GM19239 (cell line): ENCODE measurements around the gene CDA.

ENCODE experiments used
- DNase-seq: peaks from one replicate; pipeline ENCODE4 v3.0.0; 2011; ENCODE audit warnings: low spot score; ENCODE audit not compliant: insufficient read length
- FAIRE-seq: peaks from 2 replicates; lab custom pipeline; 2011; peaks lifted over from hg19 to GRCh38; lab: Jason Lieb, UNC

The CDA gene

DNA sequence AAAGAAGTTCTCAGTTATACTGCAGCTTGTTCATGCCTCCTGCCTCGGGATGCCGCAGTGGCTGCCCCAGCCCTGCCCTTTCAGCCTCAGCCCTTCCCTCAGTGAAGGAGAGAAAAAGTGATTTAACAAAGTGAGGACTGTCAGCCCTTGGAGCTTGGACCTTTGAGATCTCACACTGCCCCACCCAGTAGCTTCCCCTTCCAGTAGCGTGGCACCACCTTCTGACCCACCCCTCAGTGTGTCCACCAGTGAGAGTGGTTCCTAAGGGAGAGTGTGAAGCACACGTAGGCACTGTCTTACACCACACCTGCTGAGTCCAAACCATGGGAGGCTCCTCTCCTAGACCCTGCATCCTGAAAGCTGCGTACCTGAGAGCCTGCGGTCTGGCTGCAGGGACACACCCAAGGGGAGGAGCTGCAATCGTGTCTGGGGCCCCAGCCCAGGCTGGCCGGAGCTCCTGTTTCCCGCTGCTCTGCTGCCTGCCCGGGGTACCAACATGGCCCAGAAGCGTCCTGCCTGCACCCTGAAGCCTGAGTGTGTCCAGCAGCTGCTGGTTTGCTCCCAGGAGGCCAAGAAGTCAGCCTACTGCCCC is at the start of gene CDA:
TSS of gene CDA (plus strand) at position 464 of the 592 bp plus-strand sequence. CDS start at position 497, 33 bp downstream.
- no peak for FAIRE-seq
- no peak for DNase-seq

DNA sequence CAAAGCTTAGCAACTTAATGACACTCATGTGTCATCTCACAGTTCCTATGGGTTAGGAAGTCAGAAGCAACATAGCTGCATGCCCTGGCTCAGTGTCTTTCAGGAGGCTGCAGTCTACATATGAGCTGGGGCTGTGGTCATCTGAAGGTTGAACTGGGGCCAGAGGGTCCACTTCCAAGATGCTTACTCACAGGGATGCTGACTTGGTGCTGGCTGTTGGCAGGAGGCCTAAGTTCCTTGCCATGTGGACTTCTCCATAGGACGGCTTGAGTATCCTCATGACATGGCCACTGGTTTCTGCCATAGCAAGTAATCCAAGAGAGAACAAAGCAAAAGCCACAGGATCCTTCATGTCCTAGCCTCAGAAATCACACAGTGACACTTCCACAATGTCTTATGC is 48.6 kb upstream of the CDA start:
- DNase-seq (no peak), FAIRE-seq (no peak)

DNA sequence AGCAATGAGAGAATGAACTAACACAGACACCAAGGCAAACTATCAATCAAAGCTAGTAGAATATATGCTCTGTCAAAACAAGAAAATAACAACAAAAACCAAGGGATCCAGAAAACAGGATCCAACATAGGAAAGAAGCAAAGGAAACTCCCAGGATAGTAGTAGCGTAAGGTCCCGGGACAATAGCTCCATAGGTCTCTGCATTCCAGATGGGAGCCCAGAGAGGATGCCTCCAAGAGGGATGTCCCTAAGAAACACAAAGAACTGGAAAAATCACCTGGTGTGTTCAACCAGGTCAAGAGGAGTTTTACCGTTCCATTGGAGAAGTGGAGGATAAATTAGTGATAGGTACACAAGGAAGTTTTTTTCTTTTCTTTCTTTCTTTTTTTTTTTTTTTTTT is 42.3 kb upstream of the CDA start:
- no peak for DNase-seq
- no peak for FAIRE-seq

DNA sequence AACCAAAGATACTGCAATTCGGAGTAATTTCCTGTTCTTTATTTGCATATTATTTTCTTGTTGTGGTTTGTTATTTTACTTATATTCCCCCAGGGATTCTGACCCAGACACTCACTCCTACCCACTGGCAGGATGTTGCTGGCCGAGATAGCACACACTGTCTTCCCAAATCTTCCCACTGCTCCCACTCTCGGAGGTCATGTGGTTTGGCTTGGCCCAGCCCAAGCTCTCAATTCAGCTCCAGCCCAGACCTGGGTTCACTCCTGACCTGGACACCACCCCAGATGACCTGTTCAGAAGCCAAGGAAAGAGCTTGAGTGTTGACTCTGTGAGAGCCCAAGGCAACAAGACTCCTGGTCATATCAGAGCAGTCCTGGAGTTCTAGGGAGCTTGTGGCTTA is 37.7 kb upstream of the CDA start:
- FAIRE-seq (no peak), DNase-seq (no peak)

DNA sequence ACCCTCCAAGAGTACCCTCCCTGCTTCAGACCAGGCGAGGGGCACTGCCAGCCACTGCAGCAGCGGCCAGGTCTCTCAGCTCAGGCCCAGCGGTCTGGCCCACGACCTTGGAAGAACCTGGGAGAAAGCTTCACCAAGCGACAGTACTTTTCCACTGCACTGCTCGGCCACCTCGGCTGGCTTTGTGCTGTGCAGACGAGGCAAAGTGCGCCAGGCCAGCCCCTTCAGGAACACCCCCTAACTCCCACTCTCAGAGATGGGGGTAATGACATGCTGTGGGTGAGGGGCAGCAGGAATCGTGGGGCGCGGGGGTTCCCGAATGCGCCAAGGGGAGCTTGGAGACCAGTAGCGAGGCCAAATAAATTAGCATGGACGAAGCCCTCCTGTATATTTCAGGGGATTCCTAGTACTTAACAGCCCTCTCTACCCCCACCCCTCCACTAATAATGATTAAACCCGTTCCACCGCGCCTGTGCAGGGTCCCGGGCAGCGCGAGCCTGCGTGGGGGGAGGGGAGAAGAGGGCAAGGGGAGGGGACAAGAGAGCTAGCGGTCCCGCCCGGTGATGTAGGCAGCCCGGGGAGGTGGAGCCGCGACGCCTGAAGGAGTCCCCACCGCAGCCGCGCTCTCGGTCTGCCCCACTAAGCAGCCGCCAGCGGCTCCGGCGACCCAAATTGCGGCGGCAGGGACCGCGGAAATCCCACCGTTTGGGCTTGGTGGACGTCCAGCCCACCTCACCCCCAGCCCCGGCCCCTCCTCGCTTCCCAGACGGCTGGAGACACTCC is 36.8 kb upstream of the CDA start, which contains the start of gene FAM43B:
TSS of gene FAM43B (plus strand) at position 629 of the 783 bp plus-strand sequence. CDS start 401 bp downstream, outside the sequence.
- FAIRE-seq (no peak), DNase-seq (no peak)

DNA sequence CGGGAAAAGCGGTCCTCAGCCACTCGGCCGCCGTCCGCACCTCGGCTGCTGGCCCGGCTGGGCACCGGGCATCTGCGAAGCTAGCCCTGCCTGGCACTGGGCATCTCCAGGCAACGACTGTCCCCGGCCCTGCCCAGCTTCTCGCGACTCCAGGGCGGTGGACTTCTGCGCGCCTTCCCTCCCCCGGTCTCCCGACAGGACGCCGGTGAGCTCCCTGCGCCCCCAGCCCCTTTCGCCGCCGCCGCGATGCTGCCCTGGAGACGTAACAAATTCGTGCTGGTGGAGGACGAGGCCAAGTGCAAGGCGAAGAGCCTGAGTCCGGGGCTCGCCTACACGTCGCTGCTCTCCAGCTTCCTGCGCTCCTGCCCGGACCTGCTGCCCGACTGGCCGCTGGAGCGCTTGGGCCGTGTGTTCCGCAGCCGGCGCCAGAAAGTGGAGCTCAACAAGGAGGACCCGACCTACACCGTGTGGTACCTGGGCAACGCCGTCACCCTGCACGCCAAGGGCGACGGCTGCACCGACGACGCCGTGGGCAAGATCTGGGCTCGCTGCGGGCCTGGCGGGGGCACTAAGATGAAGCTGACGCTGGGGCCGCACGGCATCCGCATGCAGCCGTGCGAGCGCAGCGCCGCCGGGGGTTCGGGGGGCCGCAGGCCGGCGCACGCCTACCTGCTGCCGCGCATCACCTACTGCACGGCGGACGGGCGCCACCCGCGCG is 36.0 kb upstream of the CDA start:
- DNase-seq (no peak), FAIRE-seq (no peak)

DNA sequence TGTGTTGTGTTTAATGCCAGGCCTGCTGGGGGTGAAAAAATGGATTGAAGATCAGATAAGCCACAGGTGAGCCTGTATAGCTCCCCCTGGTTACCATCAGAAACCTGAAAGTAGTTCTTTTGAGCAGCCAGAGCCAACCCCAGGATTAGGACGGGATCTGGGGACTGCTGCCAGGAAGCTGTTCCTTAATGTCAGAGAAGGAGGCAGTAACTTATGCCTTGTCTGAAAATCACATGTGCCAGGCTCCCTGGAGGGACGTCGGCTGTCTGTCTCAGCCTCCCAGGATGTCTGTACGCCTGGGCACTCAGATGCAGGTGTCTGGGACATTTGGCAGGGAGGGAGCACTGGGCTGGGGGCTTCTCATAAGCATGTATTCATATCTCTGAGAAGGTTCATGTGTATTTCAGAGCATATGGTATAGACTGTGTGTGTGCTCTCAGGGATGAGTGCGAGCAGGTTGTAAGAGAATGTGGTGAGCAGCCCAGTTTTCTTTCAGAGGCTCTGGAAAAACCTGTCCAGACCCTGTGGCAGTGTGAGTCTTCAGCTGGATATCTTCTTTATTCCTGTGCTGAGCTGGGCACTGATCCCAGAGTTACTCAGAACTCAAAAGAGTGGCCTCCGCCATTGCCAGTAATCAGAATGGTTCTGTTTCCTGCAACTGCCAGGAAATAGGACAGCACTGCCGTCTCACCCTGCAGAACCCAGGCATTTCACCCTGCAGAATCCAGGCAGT is 33.7 kb upstream of the CDA start:
- FAIRE-seq: no peak

DNA sequence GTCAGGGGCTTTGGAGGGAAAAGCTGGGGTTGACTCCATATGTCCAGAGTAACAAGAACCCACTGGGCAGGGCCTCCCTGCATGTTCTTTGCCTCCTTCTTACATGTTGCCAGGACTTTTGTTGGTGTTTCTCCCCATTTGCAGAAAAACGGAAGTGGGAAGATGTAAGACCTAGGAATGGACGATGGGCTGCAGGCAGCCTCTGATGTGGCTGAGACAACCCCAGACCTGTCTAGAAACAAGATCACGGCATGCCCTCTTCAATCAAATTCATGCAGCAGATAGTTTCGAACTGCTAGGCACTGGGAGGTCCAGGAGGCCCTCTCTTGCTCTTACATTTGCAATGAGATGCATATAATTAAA is 33.2 kb upstream of the CDA start:
- FAIRE-seq (no peak), DNase-seq (no peak)

More for the DNA sequence above, 33.7 kb upstream of the CDA start:
- no peak for DNase-seq

DNA sequence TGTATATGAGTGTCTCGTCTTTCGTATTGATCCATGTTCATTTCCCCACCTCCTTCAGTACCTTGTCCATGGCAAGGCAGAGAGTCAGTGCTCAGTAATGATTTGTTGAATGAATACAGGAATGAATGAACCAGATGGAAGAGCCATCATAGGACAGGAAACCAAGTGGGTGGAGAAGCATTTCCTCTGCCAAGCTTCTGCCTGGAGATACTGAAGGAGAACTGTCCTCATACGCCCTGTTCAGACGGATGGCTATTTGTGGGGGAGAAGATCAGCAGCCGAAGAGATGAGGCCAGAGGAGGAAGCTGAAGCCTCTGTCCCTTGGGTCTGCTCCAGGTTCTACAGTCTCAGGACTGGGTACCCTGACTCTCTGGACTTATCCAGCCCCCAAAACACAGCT is 30.7 kb upstream of the CDA start:
- DNase-seq (no peak), FAIRE-seq (no peak)

DNA sequence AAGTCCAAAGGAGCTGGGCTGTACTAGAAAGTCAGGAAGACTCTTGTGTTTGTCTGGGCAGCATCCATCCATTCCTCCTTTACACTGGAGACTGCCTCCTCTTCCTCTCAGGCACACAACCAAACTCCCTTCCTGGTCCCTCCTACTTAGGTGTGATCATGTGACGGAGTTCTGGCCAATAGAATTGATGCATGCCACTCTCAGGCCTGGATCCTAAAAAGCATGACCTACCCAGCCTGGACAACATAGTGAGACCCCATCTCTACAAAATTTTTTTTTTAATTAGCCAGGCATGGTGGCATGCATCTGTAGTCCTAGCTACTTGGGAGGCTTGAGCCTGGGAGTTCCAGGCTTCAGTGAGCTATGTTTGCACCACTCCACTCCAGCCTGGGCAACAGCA is 27.9 kb upstream of the CDA start:
- FAIRE-seq: no peak
- DNase-seq: no peak

DNA sequence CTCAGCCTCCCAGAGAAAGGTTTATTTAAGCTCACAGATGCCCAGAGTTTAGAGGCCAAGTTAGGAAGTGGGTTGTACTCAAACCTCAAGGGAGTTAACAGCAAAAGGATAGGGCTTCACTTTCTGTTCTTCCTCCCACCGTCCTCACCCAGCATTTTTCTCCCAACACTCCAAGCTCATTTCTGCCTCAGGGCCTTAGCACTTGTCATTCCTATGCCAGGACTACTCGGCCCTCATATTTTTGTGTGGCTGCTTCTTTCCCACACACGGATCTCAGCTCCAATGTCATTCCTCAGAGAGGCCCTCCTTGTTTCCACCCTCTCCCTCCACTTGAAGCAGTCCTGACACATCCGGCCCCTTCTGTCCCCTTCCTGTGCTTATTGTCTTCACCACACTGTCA is 23.7 kb upstream of the CDA start:
- FAIRE-seq (no peak), DNase-seq (no peak)

DNA sequence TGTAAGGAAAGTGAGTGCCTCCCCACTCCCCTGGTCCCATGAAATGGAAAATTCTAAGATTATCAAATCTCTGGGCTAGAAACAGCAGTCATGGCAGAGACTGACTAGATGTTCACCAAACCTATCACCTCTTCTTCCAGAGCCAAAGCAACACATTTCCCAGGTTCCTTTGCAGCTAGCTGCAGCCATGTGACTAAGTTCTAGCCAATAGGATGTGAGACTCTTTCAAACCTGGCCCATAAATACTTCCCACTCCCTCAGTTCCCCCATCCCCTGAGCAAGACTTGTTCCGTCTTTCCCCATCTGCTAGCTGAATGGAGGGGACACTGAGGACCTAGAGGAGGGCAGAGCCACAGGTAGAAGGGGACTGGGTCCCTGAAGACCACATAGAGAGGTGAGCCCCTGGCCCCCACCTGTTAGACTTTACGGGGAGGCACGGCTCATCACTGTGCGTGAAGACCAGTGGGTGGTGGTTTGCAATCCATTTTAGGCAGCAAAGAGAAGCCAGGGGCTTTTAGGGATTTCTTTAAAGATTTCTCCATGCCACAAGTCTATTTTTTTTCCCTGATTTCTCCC is 19.3 kb upstream of the CDA start:
- FAIRE-seq (no peak), DNase-seq (no peak)

DNA sequence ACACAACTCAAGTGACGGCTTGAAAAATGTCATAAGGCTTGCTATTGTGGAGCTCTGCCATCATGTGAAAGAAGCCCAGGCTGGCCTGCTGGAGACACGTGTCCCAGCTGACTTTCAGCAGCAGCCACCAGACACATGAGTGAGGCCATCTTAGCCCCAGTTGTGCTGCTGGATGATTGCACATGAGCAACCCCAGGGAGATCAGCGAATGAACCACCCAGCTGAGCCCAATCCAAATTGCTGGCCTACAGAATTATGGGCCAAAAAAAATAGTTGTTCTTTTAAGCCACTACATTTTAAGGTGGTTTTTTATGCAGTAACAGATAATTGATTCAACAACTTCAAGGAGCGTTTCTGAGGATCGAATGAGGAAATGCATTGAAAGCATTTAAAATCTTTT is 17.5 kb upstream of the CDA start:
- DNase-seq (no peak), FAIRE-seq (no peak)

DNA sequence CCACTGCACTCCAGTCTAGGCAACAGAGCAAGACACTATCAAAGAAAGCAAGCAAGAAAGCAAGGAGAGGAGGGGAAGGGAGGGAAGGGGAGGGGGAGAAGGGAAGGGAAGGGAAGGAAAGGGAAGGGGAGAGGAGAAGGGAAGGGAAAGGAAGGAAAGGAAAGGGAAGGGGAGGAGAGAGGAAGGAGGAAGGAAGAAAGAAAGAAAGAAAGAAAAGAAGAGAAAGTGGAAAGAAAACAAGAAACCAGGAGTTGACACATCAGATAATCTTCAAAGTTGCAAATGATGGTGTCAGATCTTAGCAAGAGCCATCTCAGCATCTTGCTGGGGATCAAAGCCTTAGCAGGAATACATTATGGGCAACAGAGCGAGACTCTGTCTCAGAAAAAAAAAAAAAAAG is 14.9 kb upstream of the CDA start:
- FAIRE-seq (no peak), DNase-seq (no peak)

DNA sequence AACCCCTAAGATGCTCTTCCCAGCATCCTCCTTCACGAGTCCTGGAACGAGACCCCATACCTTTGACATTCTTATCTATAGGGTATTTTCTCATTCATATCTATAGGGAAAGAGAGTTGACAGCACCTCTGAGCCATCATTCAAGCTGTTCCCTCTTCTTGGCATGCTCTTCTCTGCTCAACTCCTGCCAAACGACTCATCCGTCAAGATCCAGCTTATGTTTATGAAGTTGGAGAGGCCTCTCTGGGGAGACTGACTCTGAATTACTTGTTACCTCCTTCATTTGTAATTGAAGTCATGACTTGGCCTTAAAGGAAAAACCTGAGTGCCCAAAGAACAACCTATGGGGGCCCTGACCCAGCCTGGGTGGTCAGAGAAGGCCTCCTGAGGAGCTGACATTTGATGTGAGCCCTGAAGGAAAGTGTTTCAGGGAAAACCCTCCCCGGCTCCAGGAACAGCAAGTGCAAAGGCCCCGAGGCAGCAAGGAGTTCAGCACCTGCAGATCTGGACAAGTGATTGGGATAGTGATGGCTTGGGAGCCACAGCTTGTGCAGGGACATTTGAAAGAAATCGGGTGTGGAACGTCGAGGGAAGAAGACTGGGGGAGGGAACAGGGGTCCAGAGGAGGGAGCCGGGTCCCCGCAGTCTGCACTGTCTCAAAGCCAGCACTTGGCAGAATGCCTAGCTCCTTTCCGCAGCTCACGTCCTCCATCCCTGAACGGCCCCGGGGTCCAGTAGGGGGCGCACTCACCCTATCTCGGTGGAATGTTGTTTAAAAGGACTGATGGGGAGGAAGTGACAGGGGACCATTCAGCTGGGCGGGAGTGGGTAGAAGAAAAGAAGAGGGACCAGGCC is 14.0 kb upstream of the CDA start:
- peak; percentile 73 for DNase-seq
- FAIRE-seq: peak; percentile 71

DNA sequence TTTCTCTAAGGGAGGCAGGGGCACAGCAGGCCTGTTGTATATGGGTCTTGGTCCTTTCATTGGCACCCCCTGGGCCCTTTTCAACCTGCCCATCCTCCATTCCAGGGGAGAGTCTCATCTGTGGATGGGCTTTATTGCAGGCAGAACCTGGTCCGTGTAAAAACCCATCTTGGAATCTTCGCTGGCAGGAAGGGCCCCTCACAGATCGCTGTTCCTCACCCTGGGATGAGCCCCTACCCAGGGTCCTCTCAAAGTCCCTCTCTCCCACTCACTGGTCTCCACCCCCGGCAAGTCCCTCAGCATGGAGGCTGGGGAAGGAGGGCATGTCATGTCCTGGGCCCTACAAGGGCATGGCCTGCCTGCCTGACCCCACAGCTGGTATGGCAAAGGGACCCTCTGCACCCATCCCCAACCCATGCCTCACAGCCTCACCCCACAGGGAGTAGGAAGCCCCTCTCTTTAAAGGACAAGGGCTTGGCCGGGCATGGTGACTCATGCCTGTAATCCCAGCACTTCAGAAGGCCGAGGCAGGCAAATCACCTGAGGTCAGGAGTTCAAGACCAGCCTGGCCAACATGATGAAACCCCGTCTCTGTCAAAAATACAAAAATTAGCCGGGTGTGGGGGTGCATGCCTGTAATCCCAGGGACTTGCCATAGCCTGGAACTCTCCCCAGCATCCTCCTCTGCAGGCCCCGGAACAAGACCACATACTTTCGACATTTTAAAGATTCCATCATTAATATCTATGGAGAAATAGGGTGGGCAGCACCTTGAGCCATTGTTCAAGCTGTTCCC is 13.2 kb upstream of the CDA start:
- DNase-seq (no peak), FAIRE-seq (no peak)

DNA sequence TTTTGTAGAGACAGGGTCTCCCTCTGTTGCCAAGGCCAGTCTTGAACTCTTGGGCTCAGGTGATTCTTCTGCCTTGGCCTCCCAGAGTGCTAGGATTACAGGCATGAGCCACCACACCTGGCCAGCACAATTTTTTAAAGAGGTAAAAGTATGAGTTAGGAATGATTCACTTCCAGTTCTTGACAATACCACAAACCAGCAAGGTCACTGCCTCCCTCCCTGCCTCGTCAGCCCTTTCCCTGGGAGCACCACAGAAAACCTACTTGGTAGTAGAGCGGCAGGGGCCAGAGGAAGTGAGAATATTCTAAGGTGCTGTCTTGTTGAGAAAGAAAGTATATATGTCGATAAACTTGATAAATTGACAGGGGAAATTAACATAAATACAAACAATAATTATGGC is 10.8 kb upstream of the CDA start:
- DNase-seq: no peak
- FAIRE-seq: no peak

DNA sequence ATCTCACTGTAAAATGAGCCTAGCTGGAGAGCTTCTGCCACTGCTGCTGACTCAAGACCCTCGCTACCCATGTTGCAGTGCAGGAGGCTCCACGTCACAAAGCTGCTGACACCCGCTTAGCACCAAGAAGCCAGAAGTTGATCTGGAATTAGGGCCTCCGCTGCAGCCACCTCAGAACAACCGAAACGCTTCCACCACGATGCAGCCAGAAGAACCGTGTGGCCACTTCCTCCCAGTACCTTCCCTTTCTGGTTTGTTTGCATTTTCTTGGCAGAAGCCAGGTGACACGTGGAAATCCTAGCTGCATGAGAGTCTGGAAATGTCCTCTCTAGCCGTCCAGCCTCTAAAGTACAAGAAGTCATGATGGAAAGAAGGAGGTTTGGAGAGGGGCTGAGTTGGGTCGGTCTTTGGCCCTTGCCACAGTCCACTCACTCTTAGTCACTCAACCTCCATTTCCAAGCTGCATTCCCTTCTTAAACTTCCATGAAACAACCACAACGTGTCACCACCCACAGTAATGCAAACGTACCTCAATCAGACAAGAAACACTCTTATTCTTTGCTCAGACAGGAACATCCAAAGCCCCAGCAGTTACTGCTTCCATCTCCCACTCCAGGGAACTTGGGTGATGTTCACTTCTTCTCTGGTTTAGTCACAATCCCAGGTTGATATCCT is 10.0 kb upstream of the CDA start:
- FAIRE-seq: no peak

More for the DNA sequence above, 10.0 kb upstream of the CDA start:
- no peak for DNase-seq
